CD14-positive monocyte (primary cell): Measurements from ENCODE around the gene EIF4E2. TPM values are rescaled to one million over a fixed set of nuclear protein-coding genes. Genes with fewer than 3 reads are reported as not detected.
A peak's percentile ranks its signal among the peaks of the same experiment; 100 is the strongest.

ENCODE experiments used
- DNase-seq, 3 donors: peaks; one replicate each; pipeline ENCODE4 v3.0.0-alpha.2; 2011 to 2022
- H2AFZ ChIP-seq: 2 replicates; pipeline ENCODE4 v1.6.0; 2012; ENCODE audit warnings: mild to moderate bottlenecking, low read depth, low read length, inconsistent platforms; ENCODE audit not compliant: insufficient read depth, poor library complexity, severe bottlenecking
- H3K27ac ChIP-seq, 2 donors: 1 replicate in 1 of 2; 2 replicates in 1 of 2; pipeline ENCODE4 v1.5.1; 2012 to 2013; ENCODE audit warnings: low read length in 2 of 2, control low read depth in 1 of 2, inconsistent platforms in 1 of 2, low read depth in 1 of 2, mild to moderate bottlenecking in 1 of 2
- H3K27me3 ChIP-seq, 2 donors: one replicate each; pipeline versions ENCODE4 v1.6.0 to v1.6.1; 2011 to 2013; ENCODE audit warnings: low read length in 2 of 2; ENCODE audit not compliant: control insufficient read depth in 2 of 2, insufficient read depth in 2 of 2
- H3K36me3 ChIP-seq, 2 donors: replicated peaks in 1 of 2; 1 replicate in 1 of 2; 2 replicates in 1 of 2; pipeline versions ENCODE4 v1.5.1 to v1.6.1; 2012 to 2013; ENCODE audit warnings: low read length in 2 of 2, control low read depth in 1 of 2, inconsistent platforms in 1 of 2, mild to moderate bottlenecking in 1 of 2; ENCODE audit not compliant: insufficient read depth in 2 of 2, control insufficient read depth in 1 of 2
- H3K4me1 ChIP-seq, 2 donors: 1 replicate in 1 of 2; 2 replicates in 1 of 2; pipeline versions ENCODE4 v1.5.1 to v1.6.1; 2012 to 2013; ENCODE audit warnings: low read length in 2 of 2, control low read depth in 1 of 2, inconsistent platforms in 1 of 2, mild to moderate bottlenecking in 1 of 2, moderate library complexity in 1 of 2; ENCODE audit not compliant: insufficient read depth in 2 of 2, control insufficient read depth in 1 of 2
- H3K4me2 ChIP-seq: replicated peaks from 2 replicates; pipeline ENCODE3; 2012; ENCODE audit warnings: low read length, moderate library complexity, mild to moderate bottlenecking; ENCODE audit not compliant: poor library complexity, severe bottlenecking; ENCODE audit errors: extremely low read depth
- H3K4me3 ChIP-seq, 3 experiments: fragments of 200-600 bp in 1 of 3; sonication (generic) in 1 of 3; replicated peaks in 1 of 3; 1 replicate in 2 of 3; 2 replicates in 1 of 3; pipeline ENCODE4 v1.5.1; 2011 to 2013; ENCODE audit warnings: low read length in 3 of 3, mild to moderate bottlenecking in 3 of 3, control low read depth in 2 of 3, low read depth in 2 of 3, inconsistent platforms in 1 of 3, moderate library complexity in 1 of 3
- H3K79me2 ChIP-seq: 2 replicates; pipeline ENCODE4 v1.6.0; 2012; ENCODE audit warnings: mild to moderate bottlenecking, control low read depth, inconsistent platforms, low read length, moderate library complexity; ENCODE audit not compliant: insufficient read depth
- H3K9ac ChIP-seq: 2 replicates; pipeline ENCODE4 v1.6.0; 2017; ENCODE audit warnings: low read length, mild to moderate bottlenecking; ENCODE audit not compliant: insufficient read depth, poor library complexity, severe bottlenecking
- H3K9me3 ChIP-seq, 2 donors: replicated peaks in 1 of 2; 1 replicate in 1 of 2; 2 replicates in 1 of 2; pipeline versions ENCODE4 v1.5.1 to v1.6.1; 2012 to 2013; ENCODE audit warnings: low read length in 2 of 2, control low read depth in 1 of 2; ENCODE audit not compliant: control insufficient read depth in 1 of 2, insufficient read depth in 1 of 2
- H4K20me1 ChIP-seq: 2 replicates; pipeline ENCODE4 v1.6.0; 2012; ENCODE audit warnings: mild to moderate bottlenecking, low read length, control low read depth, moderate library complexity; ENCODE audit not compliant: insufficient read depth
- H3K27ac Mint-ChIP-seq, 7 donors: one replicate each; pipeline ENCODE4 v1.8.0; 2020; ENCODE audit warnings: mild to moderate bottlenecking in 7 of 7, mixed read lengths in 7 of 7, moderate library complexity in 6 of 7, inconsistent platforms in 2 of 7
- H3K27me3 Mint-ChIP-seq, 3 donors: one replicate each; pipeline ENCODE4 v1.8.0; 2021 to 2022; ENCODE audit warnings: low read depth in 3 of 3, mild to moderate bottlenecking in 3 of 3, mixed read lengths in 3 of 3, moderate library complexity in 3 of 3, inconsistent platforms in 1 of 3
- H3K36me3 Mint-ChIP-seq, 2 donors: one replicate each; pipeline ENCODE4 v1.8.0; 2020; ENCODE audit warnings: mixed read lengths in 2 of 2, inconsistent platforms in 1 of 2, mild to moderate bottlenecking in 1 of 2
- H3K4me1 Mint-ChIP-seq: one replicate; pipeline ENCODE4 v1.8.0; 2020; ENCODE audit warnings: mild to moderate bottlenecking, mixed read lengths
- H3K4me3 Mint-ChIP-seq, 2 donors: one replicate each; pipeline ENCODE4 v1.8.0; 2020; ENCODE audit warnings: mild to moderate bottlenecking in 2 of 2, mixed read lengths in 2 of 2, moderate library complexity in 1 of 2
- H3K9me3 Mint-ChIP-seq, 7 donors: one replicate each; pipeline ENCODE4 v1.8.0; 2020 to 2022; ENCODE audit warnings: mixed read lengths in 7 of 7, mild to moderate bottlenecking in 6 of 7, moderate library complexity in 6 of 7, inconsistent platforms in 2 of 7
- CTCF ChIP-seq: fragments of 200-600 bp; IDR thresholded peaks from one replicate; pipeline ENCODE4 v1.8.0; 2022; ENCODE audit warnings: antibody characterized with exemption, mild to moderate bottlenecking
- WGBS: methylation state at CpG from one replicate; pipeline ENCODE4 v1.1.5; 2013; ENCODE audit warnings: missing lambda C conversion rate; ENCODE audit not compliant: insufficient coverage; 5-methylcytosine and 5-hydroxymethylcytosine counted together
- intact Hi-C, 2 donors: fragments of 100-400 bp; cut with micrococcal nuclease; formaldehyde crosslinking; loops; one replicate each; pipeline versions ENCODE4 v1.15.0 to v1.15.1; 2023
- polyA plus RNA-seq, 3 donors: library from polyadenylated mRNA; depleted of rRNA in 1 of 3; unstranded in 2 of 3; stranded (reverse) in 1 of 3; fragments of 300-500 nt in 2 of 3; fragments of >200 nt in 1 of 3; fragmentation: Illumina TruSeq in 2 of 3; gene quantifications; 1 replicate in 2 of 3; 2 replicates in 1 of 3; pipeline ENCODE4 v1.2.3, GENCODE V29; 2012 to 2021

The EIF4E2 gene
- polyA plus RNA-seq, 3 donors, result 67.2 to 213 (median 188) TPM

- no peaks in the 10 kb centered on the region for H4K20me1 ChIP-seq
- no peaks in the 10 kb centered on the region for H3K36me3 ChIP-seq
- no peak overlapping the region for H3K27ac ChIP-seq
- no peaks in the 10 kb centered on the region for H3K27me3 ChIP-seq
- no peak for TF ChIP-seq CTCF
- Mint-ChIP-seq H3K4me1 (peaks cover 18% of the 10 kb centered on the region), H3K27ac (peak overlapping the region in 1 of 7 donors; percentile 42), H3K9me3 (peaks cover 7 to 11% (median 9%) of the 10 kb centered on the region in 7 donors), H3K36me3 (no peaks in the 10 kb centered on the region), H3K4me3 (no peak overlapping the region), H3K27me3 (peaks cover 7 to 17% (median 9%) of the 10 kb centered on the region in 3 donors)
- no CpG with 5 or more reads among the region's 5 CpGs for WGBS
- H2AFZ ChIP-seq, result no peak overlapping the region
- H3K4me2 ChIP-seq, result no peak overlapping the region
- no peak for DNase-seq
- intact Hi-C loops, result no loop called here
- H3K9ac ChIP-seq, result no peak overlapping the region
- H3K4me3 ChIP-seq, result no peak overlapping the region
- peaks cover 7% of the 10 kb centered on the region in 2 donors for H3K9me3 ChIP-seq
- H3K79me2 ChIP-seq, result no peaks in the 10 kb centered on the region
- peaks cover 24 to 33% of the 10 kb centered on the region in 2 donors for H3K4me1 ChIP-seq
Observed at GRCh38 chr2:232535761-232536530, 14.5 kb upstream of the EIF4E2 start.

GRCh38 chr2:232537079-232537478 is 13.4 kb upstream of the EIF4E2 start:
- intact Hi-C loops, result no loop called here
- Histone ChIP-seq H3K4me2 (no peak overlapping the region), H3K9me3 (peaks cover 7% of the 10 kb centered on the region in 2 donors), H4K20me1 (no peaks in the 10 kb centered on the region), H3K27ac (no peak overlapping the region), H3K4me1 (peaks cover 31 to 42% of the 10 kb centered on the region in 2 donors), H3K27me3 (no peaks in the 10 kb centered on the region), H3K79me2 (no peaks in the 10 kb centered on the region), H3K9ac (no peak overlapping the region), H3K36me3 (no peaks in the 10 kb centered on the region), H3K4me3 (no peak overlapping the region), H2AFZ (no peak overlapping the region)
- Mint-ChIP-seq H3K4me3 (peak overlapping the region in 1 of 2 donors; percentile 42), H3K27me3 (peaks cover 7 to 19% (median 9%) of the 10 kb centered on the region in 3 donors), H3K9me3 (peaks cover 7 to 11% (median 9%) of the 10 kb centered on the region in 7 donors), H3K4me1 (peaks cover 25% of the 10 kb centered on the region), H3K36me3 (no peaks in the 10 kb centered on the region), H3K27ac (no peak overlapping the region)
- WGBS, result 74% methylated on average over 4 of the region's 5 CpGs
- peak; percentile 18 for TF ChIP-seq CTCF
- DNase-seq, result no peak
